ENCODE results near the gene ASTN2. TPM values are rescaled to one million over a fixed set of nuclear protein-coding genes. Genes with fewer than 3 reads are reported as not detected.

The ASTN2 gene
- total RNA-seq, 6 experiments from 2014 or later = 0.91 to 3.1 (median 2.5) TPM

GRCh38 chr9:116565986-116566385, 848.9 kb downstream of the ASTN2 start:
- no peaks in the 10 kb centered on the region for H3K36me3 ChIP-seq
- DNase-seq (no peak), ATAC-seq (no peak)
- no peaks in the 10 kb centered on the region for H3K27me3 ChIP-seq
- H3K27ac ChIP-seq = no peak overlapping the region
- H3K9me3 ChIP-seq = no peaks in the 10 kb centered on the region
- intact Hi-C loops (cut with DNase I) = loop anchor here in 1 of 2 donors (10.0 kb wide), 1 partner anchor 391 kb away; no protein-coding TSS in a partner anchor
- peaks cover 0 to 40% (median 13%) of the 10 kb centered on the region in 4 donors for H3K4me1 ChIP-seq
- H3K4me3 ChIP-seq = no peak overlapping the region
- no peak for TF ChIP-seq POLR2A (IDR thresholded peaks at IDR 0.05)
- TF ChIP-seq CTCF (IDR thresholded peaks at IDR 0.05) = no peak

- intact Hi-C loops (cut with DNase I) = loop anchor here in 1 of 2 donors (10.0 kb wide), 1 partner anchor 390 kb away; no protein-coding TSS in a partner anchor
- no peaks in the 10 kb centered on the region for H3K9me3 ChIP-seq
- H3K27me3 ChIP-seq = no peaks in the 10 kb centered on the region
- H3K36me3 ChIP-seq = no peaks in the 10 kb centered on the region
- H3K4me3 ChIP-seq = no peak overlapping the region
- 36% methylated on average over 3 of the region's 3 CpGs for WGBS (ENCODE audit: insufficient coverage, low coverage, low lambda C conversion rate, missing lambda C conversion rate)
- TF ChIP-seq POLR2A (IDR thresholded peaks at IDR 0.05) = no peak
- no peak for TF ChIP-seq CTCF (IDR thresholded peaks at IDR 0.05)
- no peak for ATAC-seq
- DNase-seq = no peak
- H3K4me1 ChIP-seq = peaks cover 0 to 36% (median 13%) of the 10 kb centered on the region in 4 donors
- no peak overlapping the region for H3K27ac ChIP-seq
Measured at GRCh38 chr9:116564266-116564793, 850.5 kb downstream of the ASTN2 start.

- H3K4me3 ChIP-seq = no peak overlapping the region
- no peak for DNase-seq
- no peaks in the 10 kb centered on the region for H3K27me3 ChIP-seq
- no peaks in the 10 kb centered on the region for H3K9me3 ChIP-seq
- H3K36me3 ChIP-seq = no peaks in the 10 kb centered on the region
- TF ChIP-seq POLR2A (IDR thresholded peaks at IDR 0.05) = no peak
- TF ChIP-seq CTCF (IDR thresholded peaks at IDR 0.05) = no peak
- intact Hi-C loops (cut with DNase I) = no loop called here
- no peaks in the 10 kb centered on the region for H3K4me1 ChIP-seq
- no peak overlapping the region for H3K27ac ChIP-seq
- WGBS (ENCODE audit: insufficient coverage, low coverage, low lambda C conversion rate, missing lambda C conversion rate) = 88% methylated on average over 5 of the region's 5 CpGs
- no peak for ATAC-seq
Measured at GRCh38 chr9:116558818-116559540, 855.9 kb downstream of the ASTN2 start.

- no peak for ATAC-seq
- intact Hi-C loops (cut with DNase I) = no loop called here
- H3K27ac ChIP-seq = no peak overlapping the region
Measured at GRCh38 chr9:116558035-116558434, 856.8 kb downstream of the ASTN2 start.

More at GRCh38 chr9:116558035-116558434, 856.8 kb downstream of the ASTN2 start:
- Histone ChIP-seq H3K9me3 (no peaks in the 10 kb centered on the region), H3K36me3 (no peaks in the 10 kb centered on the region), H3K4me3 (no peak overlapping the region), H3K4me1 (no peaks in the 10 kb centered on the region), H3K27me3 (no peaks in the 10 kb centered on the region)
- no peak for DNase-seq
- TF ChIP-seq POLR2A (IDR thresholded peaks at IDR 0.05) = no peak
- TF ChIP-seq CTCF (IDR thresholded peaks at IDR 0.05) = no peak

Measured in right lobe of liver (tissue), 6 donors.